Lung (tissue), 12 donors: ENCODE data around the gene GNAS. TPM values are rescaled to one million over a fixed set of nuclear protein-coding genes. Genes with fewer than 3 reads are reported as not detected.

Experiments
- ATAC-seq: fragments of 200-7000 bp; cut with Tn5 transposase; one replicate; pipeline ENCODE4 v1.9.1; 2020; ENCODE audit warnings: moderate number of reproducible peaks; ENCODE audit not compliant: insufficient read depth, low FRiP score
- DNase-seq, 3 donors: peaks; one replicate each; pipeline ENCODE4 v3.0.0-alpha.2; 2013 to 2017
- H3K27ac ChIP-seq, 2 donors: one replicate each; pipeline ENCODE4 v1.5.1; 2013; ENCODE audit warnings: mild to moderate bottlenecking in 2 of 2, moderate library complexity in 2 of 2, control low read depth in 1 of 2, inconsistent platforms in 1 of 2, low read depth in 1 of 2, low read length in 1 of 2
- H3K27me3 ChIP-seq, 3 donors: one replicate each; pipeline ENCODE4 v1.5.1; 2013; ENCODE audit warnings: low read length in 2 of 3; ENCODE audit not compliant: control insufficient read depth in 3 of 3, insufficient read depth in 3 of 3
- H3K36me3 ChIP-seq, 4 donors: one replicate each; pipeline ENCODE4 v1.5.1; 2013; ENCODE audit warnings: low read length in 4 of 4, mild to moderate bottlenecking in 1 of 4, moderate library complexity in 1 of 4; ENCODE audit not compliant: control insufficient read depth in 4 of 4, insufficient read depth in 4 of 4
- H3K4me1 ChIP-seq, 5 donors: one replicate each; pipeline ENCODE4 v1.5.1; 2013; ENCODE audit warnings: low read length in 5 of 5, mild to moderate bottlenecking in 2 of 5, moderate library complexity in 1 of 5; ENCODE audit not compliant: control insufficient read depth in 5 of 5, insufficient read depth in 5 of 5
- H3K4me3 ChIP-seq: one replicate; pipeline ENCODE4 v1.5.1; 2013; ENCODE audit warnings: mild to moderate bottlenecking, control low read depth, moderate library complexity
- H3K9ac ChIP-seq, 2 donors: one replicate each; pipeline ENCODE4 v1.5.1; 2013; ENCODE audit warnings: low read length in 2 of 2, control low read depth in 1 of 2; ENCODE audit not compliant: insufficient read depth in 1 of 2
- H3K9me3 ChIP-seq, 4 donors: one replicate each; pipeline ENCODE4 v1.5.1; 2013; ENCODE audit warnings: low read length in 3 of 4, mild to moderate bottlenecking in 1 of 4, moderate library complexity in 1 of 4; ENCODE audit not compliant: control insufficient read depth in 4 of 4, insufficient read depth in 3 of 4
- WGBS, 2 donors: extraction: QIAGEN DNeasy Blood & Tissue Kit; methylation state at CpG; one replicate each; pipeline ENCODE4 v1.1.7; 2013; 5-methylcytosine and 5-hydroxymethylcytosine counted together
- polyA plus RNA-seq, 2 donors: library from polyadenylated mRNA; stranded (reverse); fragments of 200-250 nt; gene quantifications; one replicate each; pipeline ENCODE4 v1.2.1, GENCODE V29; 2013
- total RNA-seq, 2 donors: library from RNA; depleted of rRNA in 1 of 2; stranded (reverse); fragments of >200 nt in 1 of 2; gene quantifications; one replicate each; pipeline ENCODE4 v1.2.1, GENCODE V29; 2014 to 2021
- TF ChIP-seq, protein P1 (sequence below): IDR thresholded peaks from 2 replicates; pipeline ENCODE4 v1.5.1; 2012; ENCODE audit warnings: mild to moderate bottlenecking; ENCODE audit errors: control extremely low read depth, extremely low read depth
- donor health status: control.
- donor health status: control.
- donor health status: Bipolar disorder and iron deficiency.
- donor health status: healthy.
- donor health status: DM: yes; HTN: yes; CAD: no.

The GNAS gene
- total and polyA plus RNA-seq, 4 donors = 638 to 1,238 (median 887) TPM

- Histone ChIP-seq H3K9me3 (no peaks in the 10 kb centered on the region), H3K27ac (peak overlapping the region in 1 of 2 donors; percentile 29), H3K4me3 (no peak overlapping the region), H3K36me3 (peaks cover 3 to 9% (median 8%) of the 10 kb centered on the region in 4 donors), H3K27me3 (no peaks in the 10 kb centered on the region), H3K4me1 (peaks cover 7 to 77% (median 47%) of the 10 kb centered on the region in 5 donors), H3K9ac (peak overlapping the region in 1 of 2 donors; percentile 97)
- TF ChIP-seq, protein P1, sequence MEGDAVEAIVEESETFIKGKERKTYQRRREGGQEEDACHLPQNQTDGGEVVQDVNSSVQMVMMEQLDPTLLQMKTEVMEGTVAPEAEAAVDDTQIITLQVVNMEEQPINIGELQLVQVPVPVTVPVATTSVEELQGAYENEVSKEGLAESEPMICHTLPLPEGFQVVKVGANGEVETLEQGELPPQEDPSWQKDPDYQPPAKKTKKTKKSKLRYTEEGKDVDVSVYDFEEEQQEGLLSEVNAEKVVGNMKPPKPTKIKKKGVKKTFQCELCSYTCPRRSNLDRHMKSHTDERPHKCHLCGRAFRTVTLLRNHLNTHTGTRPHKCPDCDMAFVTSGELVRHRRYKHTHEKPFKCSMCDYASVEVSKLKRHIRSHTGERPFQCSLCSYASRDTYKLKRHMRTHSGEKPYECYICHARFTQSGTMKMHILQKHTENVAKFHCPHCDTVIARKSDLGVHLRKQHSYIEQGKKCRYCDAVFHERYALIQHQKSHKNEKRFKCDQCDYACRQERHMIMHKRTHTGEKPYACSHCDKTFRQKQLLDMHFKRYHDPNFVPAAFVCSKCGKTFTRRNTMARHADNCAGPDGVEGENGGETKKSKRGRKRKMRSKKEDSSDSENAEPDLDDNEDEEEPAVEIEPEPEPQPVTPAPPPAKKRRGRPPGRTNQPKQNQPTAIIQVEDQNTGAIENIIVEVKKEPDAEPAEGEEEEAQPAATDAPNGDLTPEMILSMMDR = no peak
- no peak for ATAC-seq
- WGBS, 2 donors = 34 to 36% methylated on average over 5 of the region's 5 CpGs
- no peak for DNase-seq
Observed at GRCh38 chr20:58894652-58895447, 42.3 kb downstream of the GNAS start.

DNA sequence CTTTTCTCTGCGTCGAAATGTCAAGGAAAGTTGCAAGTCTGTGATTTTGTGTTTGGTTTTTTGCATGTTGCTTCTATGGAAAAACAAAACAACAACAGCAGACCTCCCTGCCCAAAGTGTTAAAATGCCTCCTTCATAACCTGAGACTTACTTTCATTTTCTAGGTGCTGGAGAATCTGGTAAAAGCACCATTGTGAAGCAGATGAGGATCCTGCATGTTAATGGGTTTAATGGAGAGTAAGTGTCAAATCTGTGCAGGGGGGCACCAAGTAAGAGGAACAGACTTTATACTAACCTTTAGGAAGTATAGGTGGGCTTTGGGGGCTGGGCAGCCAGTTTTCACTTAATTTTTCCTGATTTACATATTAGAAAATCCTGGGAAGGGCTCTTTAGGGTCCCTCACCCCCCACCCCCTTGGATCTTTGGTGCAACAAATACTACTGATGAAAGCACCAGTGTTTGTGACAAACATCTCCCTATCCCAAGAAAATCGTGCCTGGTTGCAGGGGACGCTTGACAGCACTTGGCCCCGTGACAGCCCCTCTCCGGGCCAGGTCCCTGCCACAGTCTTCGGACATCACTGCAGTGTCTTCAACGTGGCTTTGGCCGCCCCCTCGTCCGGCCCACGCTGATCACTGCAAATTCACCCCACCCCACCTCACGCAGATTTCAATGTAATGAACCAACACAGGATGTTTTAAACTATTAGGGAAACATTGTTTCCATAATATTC, 43.1 kb downstream of the GNAS start:
- Histone ChIP-seq H3K27me3 (no peaks in the 10 kb centered on the region), H3K9ac (peak overlapping the region in 1 of 2 donors; percentile 30), H3K36me3 (peaks cover 3 to 14% (median 10%) of the 10 kb centered on the region in 4 donors), H3K4me1 (peaks cover 7 to 78% (median 53%) of the 10 kb centered on the region in 5 donors), H3K9me3 (no peaks in the 10 kb centered on the region), H3K27ac (peak overlapping the region; percentile 3 to 7), H3K4me3 (no peak overlapping the region)
- no peak for DNase-seq
- 52 to 68% methylated on average over 13 of the region's 13 CpGs for WGBS, 2 donors
- TF ChIP-seq, protein P1 = no peak
- no peak for ATAC-seq

DNA sequence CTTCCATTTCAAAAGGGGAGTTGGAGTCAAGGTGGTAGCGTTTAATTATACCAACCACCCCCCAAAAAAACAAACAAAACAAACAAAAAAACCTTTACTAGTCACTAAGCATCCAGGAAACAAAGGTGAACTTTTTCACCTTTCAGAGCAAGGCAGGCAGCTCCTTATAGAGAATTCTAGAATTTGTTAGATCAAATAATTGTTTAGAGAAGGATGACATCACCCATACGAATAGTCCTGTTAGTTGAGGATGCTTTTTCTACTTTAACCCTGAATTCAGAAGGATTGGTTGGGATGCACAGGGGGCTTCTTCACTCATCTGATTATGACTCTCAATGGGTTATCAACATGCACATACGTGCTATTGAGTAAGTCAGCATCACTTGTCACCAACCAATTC, 44.3 kb downstream of the GNAS start:
- ATAC-seq (no peak), DNase-seq (no peak)
- H3K4me1 ChIP-seq = peaks cover 7 to 84% (median 56%) of the 10 kb centered on the region in 5 donors
- H3K27me3 ChIP-seq = no peaks in the 10 kb centered on the region
- WGBS, 2 donors = 49 to 61% methylated on average over 3 of the region's 3 CpGs
- no peak overlapping the region for H3K4me3 ChIP-seq
- no peak overlapping the region for H3K9ac ChIP-seq
- H3K36me3 ChIP-seq = peaks cover 3 to 15% (median 11%) of the 10 kb centered on the region in 4 donors
- no peaks in the 10 kb centered on the region for H3K9me3 ChIP-seq
- no peak overlapping the region for H3K27ac ChIP-seq
- TF ChIP-seq, protein P1 = no peak
